GM04504 (cell line): ENCODE measurements around the gene GPR137.
"Not testable (repeated sequence)": the region's sequence is repeated elsewhere in the genome, so short reads cannot be mapped to it uniquely, and the experiment has no call there.

Experiments
- DNase-seq: peaks from one replicate; pipeline ENCODE4 v3.0.0-alpha.2; 2012; ENCODE audit warnings: low read depth

The GPR137 gene

DNA sequence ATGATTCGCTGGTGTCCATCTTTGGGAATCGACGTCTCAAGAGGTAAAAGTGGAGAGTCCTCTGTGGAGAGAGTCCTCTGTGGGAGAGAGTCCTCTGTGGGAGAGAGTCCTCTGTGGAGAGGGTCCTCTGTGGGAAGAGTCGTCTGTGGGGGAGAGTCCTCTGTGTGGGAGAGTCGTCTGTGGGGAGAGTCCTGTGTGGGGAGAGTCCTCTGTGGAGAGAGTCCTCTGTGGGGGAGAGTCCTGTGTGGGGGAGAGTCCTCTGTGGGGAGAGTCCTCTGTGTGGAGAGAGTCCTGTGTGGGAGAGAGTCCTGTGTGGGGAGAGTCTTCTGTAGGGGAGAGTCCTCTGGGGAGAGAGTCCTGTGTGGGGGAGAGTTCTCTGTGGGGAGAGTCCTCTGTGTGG, 35.4 kb downstream of the GPR137 start:
- no peak for DNase-seq

GRCh38 chr11:64321533-64321932, 35.9 kb downstream of the GPR137 start:
- DNase-seq = no peak

DNA sequence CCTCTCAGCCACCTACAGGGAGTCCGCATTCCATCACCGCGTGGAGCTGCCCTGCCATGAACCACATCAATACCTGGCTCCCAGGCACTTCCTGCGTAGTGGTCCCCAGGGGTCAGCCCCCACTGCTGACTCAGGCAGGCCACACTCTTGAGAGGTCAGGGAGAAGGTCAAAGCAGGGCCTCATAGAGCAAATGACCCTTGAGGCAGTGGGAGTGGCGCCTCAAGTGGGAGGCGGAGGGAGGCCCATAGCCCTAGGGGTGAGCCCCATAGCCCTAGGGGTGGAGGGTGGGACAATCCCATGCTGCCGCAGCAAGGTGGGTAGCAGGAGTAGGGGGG, 37.2 kb downstream of the GPR137 start:
- no peak for DNase-seq

- no peak for DNase-seq
Measured at GRCh38 chr11:64323373-64323772, 37.7 kb downstream of the GPR137 start.

- DNase-seq = not testable (repeated sequence)
Measured at GRCh38 chr11:64323984-64324383, 38.3 kb downstream of the GPR137 start.

DNA sequence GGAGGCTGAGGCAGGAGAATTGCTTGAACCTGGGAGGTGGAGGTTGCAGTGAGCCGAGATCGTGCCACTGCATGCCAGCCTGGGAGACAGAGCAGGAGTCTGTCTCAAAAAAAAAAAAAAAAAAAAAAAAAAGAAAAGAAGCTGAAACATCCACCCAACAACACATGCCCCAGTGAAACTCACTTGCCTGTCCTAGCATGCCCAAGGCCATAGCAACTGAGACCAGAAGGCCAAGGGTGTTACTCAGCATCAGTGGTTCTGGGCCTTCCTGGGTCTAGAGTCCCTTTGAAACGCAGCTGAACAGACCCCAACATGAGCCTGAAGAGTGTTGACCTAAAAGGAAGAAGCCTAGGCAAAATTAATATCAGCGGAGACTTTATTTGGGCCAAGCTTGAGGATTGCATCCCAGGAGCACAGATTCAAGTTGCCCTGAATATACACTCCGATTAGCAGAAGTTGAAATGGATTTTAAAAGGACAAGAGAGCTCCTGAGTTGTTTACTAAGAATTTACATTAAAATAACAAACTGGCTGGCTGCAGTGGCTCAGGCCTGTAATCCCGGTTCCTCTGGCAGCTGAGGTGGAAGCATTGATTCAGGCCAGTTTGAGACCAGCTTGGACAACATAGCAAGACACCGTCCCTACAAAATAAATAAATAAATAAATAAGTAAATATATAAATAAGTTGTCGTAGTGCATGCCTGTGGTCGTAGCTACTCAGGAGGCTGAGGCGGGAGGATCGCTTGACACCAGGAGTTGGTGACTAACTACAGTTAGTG, 39.2 kb downstream of the GPR137 start:
- DNase-seq = no peak

- DNase-seq = no peak
Measured at GRCh38 chr11:64327375-64327774, 41.7 kb downstream of the GPR137 start.

DNA sequence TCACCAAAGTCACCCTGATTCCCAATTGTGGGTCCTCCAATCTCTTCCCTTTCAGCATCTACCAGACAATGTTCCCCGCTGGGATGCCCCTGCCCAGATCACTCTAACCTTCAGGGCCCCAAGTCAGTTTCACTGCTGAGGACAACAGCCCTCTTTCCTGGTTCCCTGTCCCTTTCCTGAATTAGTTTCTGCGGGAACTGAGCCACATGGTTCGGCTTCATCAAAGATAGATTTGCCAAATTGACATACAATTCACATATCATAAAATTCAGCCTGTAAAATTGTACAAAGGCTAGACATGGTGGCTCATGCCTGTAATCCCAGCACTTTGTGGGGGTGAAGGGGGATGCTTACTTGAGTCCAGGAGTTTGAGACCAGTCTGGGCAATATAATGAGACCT, 42.3 kb downstream of the GPR137 start:
- no peak for DNase-seq

GRCh38 chr11:64330888-64331287, 45.2 kb downstream of the GPR137 start:
- DNase-seq = no peak

DNA sequence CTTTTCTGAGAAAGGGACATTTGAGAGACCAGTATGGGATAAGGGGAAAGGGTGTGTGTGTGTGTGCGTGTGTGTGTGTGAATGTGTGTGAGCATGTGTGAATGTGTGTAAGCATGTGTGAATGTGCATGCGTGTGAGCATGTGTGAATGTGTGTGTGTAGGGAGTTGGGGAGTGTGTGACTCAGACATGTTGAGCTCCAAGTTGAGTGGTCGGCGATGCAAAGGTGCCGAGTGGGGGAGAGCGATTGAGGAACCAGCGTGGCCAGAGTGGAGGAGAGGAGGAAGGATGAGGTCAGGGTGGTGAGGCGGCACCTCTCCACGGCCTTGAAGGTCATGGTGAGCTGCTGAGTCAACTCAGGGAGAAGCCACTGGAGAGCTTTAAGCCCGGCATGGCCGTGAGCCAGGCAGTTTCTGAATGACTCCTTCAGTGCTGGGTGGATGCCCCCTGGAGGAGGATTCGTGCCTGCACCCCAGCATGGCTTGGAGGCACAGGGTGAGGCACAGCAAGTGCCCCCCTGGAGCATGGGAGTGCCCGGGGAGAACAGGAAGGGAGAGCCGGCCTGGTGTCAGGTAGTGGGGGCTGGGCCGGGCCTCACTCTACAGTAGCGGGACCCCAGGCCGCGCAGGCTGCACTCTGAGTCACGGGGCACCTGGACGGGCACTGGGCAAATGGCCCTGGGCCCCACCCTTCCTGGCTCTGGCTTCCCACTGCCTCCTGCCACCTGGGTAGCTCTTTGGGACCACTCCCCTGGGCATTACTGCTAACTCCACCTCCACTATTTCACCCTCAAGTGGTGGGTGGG, 46.1 kb downstream of the GPR137 start:
- DNase-seq = peak; percentile 87

GRCh38 chr11:64333556-64333955, 47.9 kb downstream of the GPR137 start:
- no peak for DNase-seq

- peak; percentile 91 for DNase-seq
Measured at GRCh38 chr11:64334764-64335735, 49.4 kb downstream of the GPR137 start.

DNA sequence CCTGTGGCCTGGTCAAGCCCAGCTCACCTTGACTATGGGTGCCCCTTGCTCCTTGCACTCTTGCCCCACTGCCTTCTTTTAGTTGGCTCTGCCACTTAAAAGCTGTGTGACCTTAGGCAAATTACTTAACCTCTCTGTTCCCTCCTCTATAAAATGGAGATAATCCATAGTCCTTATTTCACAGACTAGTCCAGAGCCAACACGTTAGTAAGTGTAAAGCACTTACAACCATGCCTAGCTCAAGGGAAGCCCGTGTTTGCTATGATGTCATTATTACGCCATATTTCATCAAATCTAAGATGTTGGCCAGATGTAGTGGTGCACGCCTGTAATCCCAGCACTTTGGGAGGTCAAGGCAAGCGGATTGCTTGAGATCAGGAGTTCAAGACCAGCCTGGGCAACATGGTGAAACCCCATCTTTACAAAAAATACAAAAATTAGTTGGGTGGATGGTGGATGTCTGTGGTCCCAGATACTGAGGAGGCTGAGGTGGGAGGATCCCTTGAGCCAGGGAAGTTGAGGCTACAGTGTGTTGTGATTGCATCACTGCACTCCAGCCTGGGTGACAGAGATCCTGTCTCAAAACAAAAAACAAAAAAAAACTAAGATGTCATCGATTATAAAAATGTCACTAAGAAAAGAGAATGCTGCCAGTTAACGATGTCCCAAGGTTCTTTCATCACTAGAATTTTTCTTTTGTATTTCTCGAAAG, 52.0 kb downstream of the GPR137 start:
- no peak for DNase-seq

DNA sequence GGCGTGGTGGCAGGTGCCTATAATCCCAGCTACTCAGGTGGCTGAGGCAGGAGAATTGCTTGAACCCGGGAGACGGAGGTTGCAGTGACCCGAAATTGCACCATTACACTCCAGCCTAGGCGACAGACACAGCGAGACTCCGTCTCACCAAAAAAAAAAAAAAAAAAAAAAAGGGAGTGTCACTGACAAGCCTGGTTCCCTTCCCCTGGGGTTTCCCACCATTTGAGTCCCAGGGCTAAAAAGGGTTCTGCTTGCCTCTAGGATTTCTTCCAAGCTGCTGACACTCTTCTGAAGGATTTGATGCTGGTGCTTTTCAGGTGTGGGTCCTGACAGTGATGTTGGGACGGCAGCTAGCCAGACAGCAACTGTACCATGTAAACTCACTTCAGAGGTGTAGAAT, 53.1 kb downstream of the GPR137 start:
- DNase-seq = no peak
